Loucy (cell line): ENCODE measurements around the gene SHOC2.

Experiments used
- H2AFZ ChIP-seq: fragments of 200-600 bp; sonication (generic); 2 replicates; pipeline ENCODE4 v1.6.0; 2016; ENCODE audit warnings: antibody characterized with exemption, mild to moderate bottlenecking, low read length, moderate library complexity
- H3F3A ChIP-seq: fragments of 200-600 bp; 2 replicates; pipeline ENCODE4 v1.6.0; 2016; ENCODE audit warnings: antibody characterized with exemption, low read depth, mild to moderate bottlenecking
- H3K27me3 ChIP-seq: fragments of 200-600 bp; sonication (generic); 2 replicates; pipeline ENCODE4 v1.6.1; 2014; ENCODE audit warnings: low read length, mild to moderate bottlenecking; ENCODE audit not compliant: insufficient read depth, poor library complexity, severe bottlenecking
- H3K36me3 ChIP-seq: fragments of 200-600 bp; sonication (generic); 2 replicates; pipeline ENCODE4 v1.6.1; 2016; ENCODE audit warnings: low read length; ENCODE audit not compliant: insufficient read depth
- H3K4me1 ChIP-seq: fragments of 200-600 bp; sonication (generic); 2 replicates; pipeline ENCODE4 v1.5.1; 2014; ENCODE audit warnings: low read length, mild to moderate bottlenecking; ENCODE audit not compliant: insufficient read depth, poor library complexity, severe bottlenecking
- H3K4me2 ChIP-seq: fragments of 200-600 bp; sonication (generic); 2 replicates; pipeline ENCODE4 v1.6.0; 2014; ENCODE audit warnings: antibody characterized with exemption, low read length, low read depth, mild to moderate bottlenecking; ENCODE audit not compliant: poor library complexity, severe bottlenecking
- H3K4me3 ChIP-seq: fragments of 200-600 bp; sonication (generic); 2 replicates; pipeline ENCODE4 v1.5.1; 2014; ENCODE audit warnings: low read length, mild to moderate bottlenecking, mixed read lengths; ENCODE audit not compliant: poor library complexity, severe bottlenecking
- H3K79me2 ChIP-seq: fragments of 200-600 bp; sonication (generic); 2 replicates; pipeline ENCODE4 v1.6.1; 2014; ENCODE audit warnings: low read length; ENCODE audit not compliant: insufficient read depth
- H3K9ac ChIP-seq: fragments of 200-600 bp; sonication (generic); 2 replicates; pipeline ENCODE4 v1.6.0; 2014; ENCODE audit warnings: mild to moderate bottlenecking, low read depth, low read length, moderate library complexity; ENCODE audit not compliant: poor library complexity, severe bottlenecking
- H3K9me2 ChIP-seq: fragments of 200-600 bp; sonication (generic); replicated peaks from 2 replicates; pipeline ENCODE4 v1.6.1; 2016; ENCODE audit warnings: low read depth, low read length, mixed read lengths
- H3K9me3 ChIP-seq: fragments of 200-600 bp; sonication (generic); 2 replicates; pipeline ENCODE4 v1.6.1; 2014; ENCODE audit warnings: mild to moderate bottlenecking, antibody characterized with exemption, low read length, low read depth; ENCODE audit not compliant: insufficient read depth
- H4K20me1 ChIP-seq: fragments of 200-600 bp; sonication (generic); 2 replicates; pipeline ENCODE4 v1.6.0; 2014; ENCODE audit warnings: antibody characterized with exemption, low read length, mild to moderate bottlenecking; ENCODE audit not compliant: insufficient read depth, poor library complexity, severe bottlenecking
- CTCF ChIP-seq: fragments of 200-600 bp; sonication (generic); conservative IDR thresholded peaks from 2 replicates; pipeline ENCODE4 v1.5.1; 2014; ENCODE audit warnings: mild to moderate bottlenecking, antibody characterized with exemption, low read length
- EZH2phosphoT487 ChIP-seq: fragments of 200-600 bp; IDR thresholded peaks from 2 replicates; pipeline ENCODE4 v1.6.1; 2018; ENCODE audit warnings: antibody characterized with exemption, mild to moderate bottlenecking, moderate library complexity, borderline replicate concordance

Gene SHOC2

GRCh38 chr10:110910138-110910537, 9.3 kb upstream of the SHOC2 start:
- Histone ChIP-seq H3K4me1 (no peaks in the 10 kb centered on the region), H3K9me2 (no peaks in the 10 kb centered on the region), H3K79me2 (no peaks in the 10 kb centered on the region), H3K4me3 (no peak overlapping the region), H3K36me3 (no peaks in the 10 kb centered on the region), H4K20me1 (no peaks in the 10 kb centered on the region), H3F3A (no peaks in the 10 kb centered on the region), H3K9me3 (no peaks in the 10 kb centered on the region), H2AFZ (no peak overlapping the region), H3K4me2 (no peak overlapping the region), H3K9ac (no peak overlapping the region), H3K27me3 (no peaks in the 10 kb centered on the region)
- TF ChIP-seq CTCF (no peak), EZH2phosphoT487 (no peak)

DNA sequence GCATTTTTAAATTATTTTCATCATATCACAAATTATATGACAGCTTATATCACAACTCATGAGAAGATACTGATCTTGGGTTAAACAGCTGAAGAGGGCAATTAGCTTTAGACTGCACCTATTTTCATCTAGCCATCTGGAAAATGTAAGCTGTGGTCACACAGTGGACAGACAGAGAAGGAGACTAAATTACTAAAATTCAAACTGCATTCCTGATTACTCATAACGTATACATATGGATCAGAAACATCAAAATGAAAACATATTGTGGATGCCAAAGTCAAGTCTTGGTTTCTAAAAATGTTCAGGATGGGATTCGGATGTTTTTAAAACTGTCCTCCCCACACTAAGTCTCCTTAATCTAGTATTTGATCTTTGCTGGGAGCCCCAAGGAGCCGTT, 7.0 kb upstream of the SHOC2 start:
- H4K20me1 ChIP-seq, result no peaks in the 10 kb centered on the region
- H3K9ac ChIP-seq, result no peak overlapping the region
- H3K4me2 ChIP-seq, result no peak overlapping the region
- no peaks in the 10 kb centered on the region for H3K36me3 ChIP-seq
- H3K9me3 ChIP-seq, result no peaks in the 10 kb centered on the region
- H3K27me3 ChIP-seq, result no peaks in the 10 kb centered on the region
- no peak overlapping the region for H3K4me3 ChIP-seq
- TF ChIP-seq CTCF, result no peak
- TF ChIP-seq EZH2phosphoT487, result no peak
- H3K4me1 ChIP-seq, result peaks cover 5% of the 10 kb centered on the region
- H2AFZ ChIP-seq, result no peak overlapping the region
- H3K9me2 ChIP-seq, result no peaks in the 10 kb centered on the region
- peaks cover 5% of the 10 kb centered on the region for H3K79me2 ChIP-seq
- no peaks in the 10 kb centered on the region for H3F3A ChIP-seq

GRCh38 chr10:110914431-110914830, 5.0 kb upstream of the SHOC2 start:
- Histone ChIP-seq H3F3A (no peaks in the 10 kb centered on the region), H3K4me2 (no peak overlapping the region), H3K4me3 (no peak overlapping the region), H3K79me2 (peaks cover 14% of the 10 kb centered on the region), H4K20me1 (no peaks in the 10 kb centered on the region), H2AFZ (no peak overlapping the region), H3K9me2 (no peaks in the 10 kb centered on the region), H3K4me1 (peaks cover 13% of the 10 kb centered on the region), H3K27me3 (no peaks in the 10 kb centered on the region), H3K36me3 (no peaks in the 10 kb centered on the region), H3K9ac (no peak overlapping the region), H3K9me3 (no peaks in the 10 kb centered on the region)
- no peak for TF ChIP-seq EZH2phosphoT487
- TF ChIP-seq CTCF, result no peak
